Measurements from ENCODE around the gene KIRREL3.

GRCh38 chr11:126732981-126733380, 267.6 kb downstream of the KIRREL3 start:
- TF ChIP-seq CTCF (conservative IDR thresholded peaks at IDR 0.05; ENCODE audit: low read depth, low read length): no peak
- TF ChIP-seq EZH2 (IDR thresholded peaks at IDR 0.05; ENCODE audit: low read length, unreplicated experiment): no peak
- no peak for TF ChIP-seq EZH2phosphoT487 (IDR thresholded peaks at IDR 0.05; ENCODE audit: borderline replicate concordance, low read length)

All from PC-3 (cell line).